Liver (tissue), 9 donors: ENCODE measurements around the gene BCAS1. TPM values are rescaled to one million over a fixed set of nuclear protein-coding genes. Genes with fewer than 3 reads are reported as not detected.

ENCODE experiments used
- DNase-seq: peaks from one replicate; pipeline ENCODE4 v3.0.0-alpha.2; 2017; ENCODE audit warnings: low spot score
- H3K27ac ChIP-seq, 2 donors: one replicate each; pipeline ENCODE4 v1.7.0; 2013; ENCODE audit warnings: inconsistent platforms in 2 of 2, low read length in 2 of 2, control low read depth in 1 of 2, low read depth in 1 of 2, mild to moderate bottlenecking in 1 of 2
- H3K27me3 ChIP-seq, 4 donors: one replicate each; pipeline versions ENCODE4 v1.6.1 to v1.7.0; 2013; ENCODE audit warnings: low read length in 3 of 4, inconsistent platforms in 1 of 4, mild to moderate bottlenecking in 1 of 4, moderate library complexity in 1 of 4; ENCODE audit not compliant: control insufficient read depth in 4 of 4, insufficient read depth in 4 of 4
- H3K36me3 ChIP-seq, 4 donors: one replicate each; pipeline versions ENCODE4 v1.6.1 to v1.7.0; 2013; ENCODE audit warnings: low read length in 3 of 4, mild to moderate bottlenecking in 3 of 4, low read depth in 1 of 4, moderate library complexity in 1 of 4; ENCODE audit not compliant: control insufficient read depth in 4 of 4, insufficient read depth in 3 of 4
- H3K4me1 ChIP-seq, 4 donors: one replicate each; pipeline versions ENCODE4 v1.6.1 to v1.7.0; 2013; ENCODE audit warnings: low read length in 3 of 4, mild to moderate bottlenecking in 3 of 4, moderate library complexity in 1 of 4; ENCODE audit not compliant: control insufficient read depth in 4 of 4, insufficient read depth in 4 of 4
- H3K4me3 ChIP-seq, 3 donors: one replicate each; pipeline versions ENCODE4 v1.6.1 to v1.7.0; 2013; ENCODE audit warnings: low read length in 3 of 3, control low read depth in 1 of 3, low read depth in 1 of 3, mild to moderate bottlenecking in 1 of 3
- H3K9ac ChIP-seq, 2 donors: one replicate each; pipeline ENCODE4 v1.7.0; 2013; ENCODE audit warnings: low read length in 2 of 2, mild to moderate bottlenecking in 2 of 2, moderate library complexity in 2 of 2, control low read depth in 1 of 2, low read depth in 1 of 2
- H3K9me3 ChIP-seq, 4 donors: one replicate each; pipeline versions ENCODE4 v1.6.1 to v1.7.0; 2013; ENCODE audit warnings: low read length in 3 of 4; ENCODE audit not compliant: control insufficient read depth in 4 of 4
- EGR1 ChIP-seq, 2 donors: IDR thresholded peaks; 2 replicates each; pipeline ENCODE4 v1.6.1; 2016 to 2018; ENCODE audit warnings: antibody characterized with exemption in 2 of 2, low read depth in 2 of 2
- GABPA ChIP-seq, 2 donors: IDR thresholded peaks in 1 of 2; conservative IDR thresholded peaks in 1 of 2; 2 replicates each; pipeline ENCODE4 v1.6.1; 2016; ENCODE audit warnings: antibody characterized with exemption in 2 of 2, mild to moderate bottlenecking in 1 of 2, moderate library complexity in 1 of 2
- HNF4G ChIP-seq: IDR thresholded peaks from 2 replicates; pipeline ENCODE4 v1.6.1; 2016; ENCODE audit warnings: antibody characterized with exemption
- JUND ChIP-seq, 2 donors: IDR thresholded peaks; 2 replicates each; pipeline ENCODE4 v1.6.1; 2016; ENCODE audit warnings: antibody characterized with exemption in 2 of 2
- MAX ChIP-seq: IDR thresholded peaks from 2 replicates; pipeline ENCODE4 v1.6.1; 2016; ENCODE audit warnings: antibody characterized with exemption
- NR2F2 ChIP-seq: IDR thresholded peaks from 2 replicates; pipeline ENCODE4 v1.6.1; 2016; ENCODE audit warnings: antibody characterized with exemption
- RAD21 ChIP-seq, 2 donors: IDR thresholded peaks; 2 replicates each; pipeline ENCODE4 v1.6.1; 2016; ENCODE audit warnings: antibody characterized with exemption in 2 of 2, mild to moderate bottlenecking in 2 of 2
- REST ChIP-seq: IDR thresholded peaks from 2 replicates; pipeline ENCODE4 v1.6.1; 2016; ENCODE audit warnings: antibody characterized with exemption, mild to moderate bottlenecking
- RXRA ChIP-seq, 2 donors: IDR thresholded peaks; 2 replicates each; pipeline ENCODE4 v1.6.1; 2017 to 2018; ENCODE audit warnings: antibody characterized with exemption in 2 of 2, mild to moderate bottlenecking in 1 of 2
- SP1 ChIP-seq: IDR thresholded peaks from 2 replicates; pipeline ENCODE4 v1.6.1; 2018; ENCODE audit warnings: antibody characterized with exemption, mild to moderate bottlenecking
- TAF1 ChIP-seq: conservative IDR thresholded peaks from 2 replicates; pipeline ENCODE4 v1.6.1; 2016; ENCODE audit warnings: antibody characterized with exemption, mild to moderate bottlenecking
- WGBS: extraction: QIAGEN DNeasy Blood & Tissue Kit; methylation state at CpG from one replicate; pipeline ENCODE4 v1.1.7; 2013; 5-methylcytosine and 5-hydroxymethylcytosine counted together
- polyA plus RNA-seq, 2 donors: library from polyadenylated mRNA; stranded (reverse) in 1 of 2; unstranded in 1 of 2; fragments of 200-250 nt in 1 of 2; fragments of >200 nt in 1 of 2; fragmentation: Nextera tagmentation in 1 of 2; extraction: Ambion mirVana in 1 of 2; gene quantifications; one replicate each; pipeline versions ENCODE4 v1.2.1 to v1.2.3, GENCODE V29; 2013 to 2015
- total RNA-seq, 2 donors: library from RNA; depleted of rRNA; stranded (reverse); fragments of >200 nt; gene quantifications; one replicate each; pipeline ENCODE4 v1.2.3, GENCODE V29; 2014
- TF ChIP-seq, protein P1 (sequence below): fragments of 150-350 bp; IDR thresholded peaks from 2 replicates; pipeline ENCODE4 v1.5.1; 2017; ENCODE audit warnings: improper control_type of control experiment, low read depth, low read length; ENCODE audit not compliant: missing input control
- TF ChIP-seq, protein P2 (sequence below): IDR thresholded peaks from 2 replicates; pipeline ENCODE4 v1.6.1; 2016; ENCODE audit warnings: antibody characterized with exemption
- donor health status: healthy.
- donor health status: healthy.
- donor health status: healthy.
- donor health status: healthy.
- donor health status: healthy.

BCAS1 gene
- total and polyA plus RNA-seq, 4 donors, result under 0.01 to 0.93 (median 0.04) TPM

GRCh38 chr20:54110457-54110856 is 40.1 kb upstream of the BCAS1 start:
- WGBS, result 70% methylated on average over 3 of the region's 3 CpGs

GRCh38 chr20:54110041-54110440 is 39.6 kb upstream of the BCAS1 start:
- no peak overlapping the region for H3K9ac ChIP-seq
- H3K4me1 ChIP-seq, result peaks cover 12 to 50% (median 40%) of the 10 kb centered on the region in 4 donors
- no peak for DNase-seq
- TF ChIP-seq, protein P1, sequence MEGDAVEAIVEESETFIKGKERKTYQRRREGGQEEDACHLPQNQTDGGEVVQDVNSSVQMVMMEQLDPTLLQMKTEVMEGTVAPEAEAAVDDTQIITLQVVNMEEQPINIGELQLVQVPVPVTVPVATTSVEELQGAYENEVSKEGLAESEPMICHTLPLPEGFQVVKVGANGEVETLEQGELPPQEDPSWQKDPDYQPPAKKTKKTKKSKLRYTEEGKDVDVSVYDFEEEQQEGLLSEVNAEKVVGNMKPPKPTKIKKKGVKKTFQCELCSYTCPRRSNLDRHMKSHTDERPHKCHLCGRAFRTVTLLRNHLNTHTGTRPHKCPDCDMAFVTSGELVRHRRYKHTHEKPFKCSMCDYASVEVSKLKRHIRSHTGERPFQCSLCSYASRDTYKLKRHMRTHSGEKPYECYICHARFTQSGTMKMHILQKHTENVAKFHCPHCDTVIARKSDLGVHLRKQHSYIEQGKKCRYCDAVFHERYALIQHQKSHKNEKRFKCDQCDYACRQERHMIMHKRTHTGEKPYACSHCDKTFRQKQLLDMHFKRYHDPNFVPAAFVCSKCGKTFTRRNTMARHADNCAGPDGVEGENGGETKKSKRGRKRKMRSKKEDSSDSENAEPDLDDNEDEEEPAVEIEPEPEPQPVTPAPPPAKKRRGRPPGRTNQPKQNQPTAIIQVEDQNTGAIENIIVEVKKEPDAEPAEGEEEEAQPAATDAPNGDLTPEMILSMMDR, result no peak
- no peak for TF ChIP-seq MAX
- no peak for TF ChIP-seq EGR1 (IDR thresholded peaks at IDR 0.05; ENCODE audit: low read depth in 2 of 2)
- TF ChIP-seq, protein P2, sequence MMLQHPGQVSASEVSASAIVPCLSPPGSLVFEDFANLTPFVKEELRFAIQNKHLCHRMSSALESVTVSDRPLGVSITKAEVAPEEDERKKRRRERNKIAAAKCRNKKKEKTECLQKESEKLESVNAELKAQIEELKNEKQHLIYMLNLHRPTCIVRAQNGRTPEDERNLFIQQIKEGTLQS, result no peak
- TF ChIP-seq SP1, result no peak
- no peak overlapping the region for H3K27ac ChIP-seq
- no peak overlapping the region for H3K4me3 ChIP-seq
- H3K27me3 ChIP-seq, result no peaks in the 10 kb centered on the region
- H3K36me3 ChIP-seq, result no peaks in the 10 kb centered on the region
- H3K9me3 ChIP-seq, result no peaks in the 10 kb centered on the region

More at GRCh38 chr20:54110457-54110856, 40.1 kb upstream of the BCAS1 start:
- DNase-seq, result no peak
- TF ChIP-seq REST (no peak), JUND (IDR thresholded peaks at IDR 0.05) (no peak), MAX (no peak), NR2F2 (no peak), GABPA (IDR thresholded peaks at IDR 0.05 in 1 of 2, conservative IDR thresholded peaks at IDR 0.05 in 1 of 2) (no peak)
- no peak overlapping the region for H3K27ac ChIP-seq
- peaks cover 16 to 51% (median 39%) of the 10 kb centered on the region in 4 donors for H3K4me1 ChIP-seq
- no peak overlapping the region for H3K9ac ChIP-seq
- no peaks in the 10 kb centered on the region for H3K36me3 ChIP-seq
- H3K4me3 ChIP-seq, result no peak overlapping the region
- H3K9me3 ChIP-seq, result no peaks in the 10 kb centered on the region
- H3K27me3 ChIP-seq, result no peaks in the 10 kb centered on the region

GRCh38 chr20:54108817-54109216 is 38.4 kb upstream of the BCAS1 start:
- Histone ChIP-seq H3K4me3 (no peak overlapping the region), H3K27ac (no peak overlapping the region), H3K36me3 (no peaks in the 10 kb centered on the region), H3K9me3 (no peaks in the 10 kb centered on the region), H3K9ac (no peak overlapping the region), H3K27me3 (no peaks in the 10 kb centered on the region), H3K4me1 (peaks cover 5 to 60% (median 50%) of the 10 kb centered on the region in 4 donors)
- 92% methylated on average over 1 of the region's 1 CpG for WGBS
- TF ChIP-seq RAD21 (IDR thresholded peaks at IDR 0.05), result no peak
- no peak for TF ChIP-seq HNF4G
- TF ChIP-seq, protein P1, result no peak
- no peak for TF ChIP-seq REST
- no peak for TF ChIP-seq RXRA (IDR thresholded peaks at IDR 0.05)
- TF ChIP-seq EGR1 (IDR thresholded peaks at IDR 0.05; ENCODE audit: low read depth in 2 of 2), result no peak
- TF ChIP-seq TAF1, result no peak
- no peak for TF ChIP-seq MAX
- DNase-seq, result no peak
